ENCODE results near the gene ISG15.
A peak's percentile ranks its signal among the peaks of the same experiment; 100 is the strongest.

ISG15 gene

DNA sequence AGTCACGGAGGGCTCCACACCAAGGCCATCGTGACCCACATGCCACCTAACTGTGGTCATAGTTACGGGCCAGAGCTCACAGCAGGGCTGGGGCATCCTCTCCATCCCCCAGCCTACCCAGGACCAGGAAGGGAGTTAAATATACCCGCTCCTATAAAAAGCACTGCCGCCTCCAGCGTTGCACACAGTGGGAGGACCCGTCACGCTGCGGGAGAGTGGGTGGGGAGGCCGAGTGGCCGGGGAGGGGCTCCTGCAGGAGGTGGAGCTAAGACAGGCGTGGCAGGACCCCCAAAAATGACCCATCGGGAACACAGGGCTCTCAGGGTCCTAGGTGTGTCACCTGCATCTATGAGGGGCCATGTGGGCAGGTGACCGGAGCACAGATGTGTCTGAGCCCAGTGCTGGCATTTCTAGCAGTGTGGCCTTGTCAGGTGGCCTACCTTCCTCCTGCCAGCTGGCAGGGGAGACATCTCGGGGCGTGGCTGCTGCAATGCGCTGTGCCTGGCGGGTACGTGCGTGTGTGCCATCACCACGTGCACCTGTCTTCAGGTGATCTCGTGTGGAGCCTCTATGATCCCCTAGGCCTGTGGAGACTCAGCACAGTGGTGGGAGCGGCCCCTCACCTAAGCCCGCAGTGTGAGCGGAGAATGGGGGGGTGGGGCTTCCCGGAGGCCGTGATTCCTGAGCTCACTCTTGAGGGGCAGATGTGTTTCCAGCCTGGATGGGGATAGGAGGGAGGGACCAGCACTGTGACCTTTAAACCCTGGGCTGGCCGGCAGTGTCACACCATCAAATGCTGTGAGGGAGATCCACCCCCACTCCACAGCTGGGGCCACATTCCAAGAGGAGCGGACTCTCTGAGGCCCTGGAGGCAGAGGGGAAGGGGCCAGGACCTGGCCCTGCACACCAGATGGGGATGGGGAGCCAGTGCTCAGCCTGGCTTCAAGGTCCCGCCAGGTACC is 24.4 kb downstream of the ISG15 start:
- WGBS (ENCODE audit: extremely low coverage, insufficient coverage, insufficient read length), result no CpG with 5 or more reads among the region's 30 CpGs
- H4K12ac ChIP-seq (ENCODE audit: low read depth, low read length), result no peak overlapping the region
- peaks cover 40 to 44% of the 10 kb centered on the region in 2 experiments for H3K36me3 ChIP-seq (ENCODE audit: control insufficient read depth in 1 of 2, insufficient read depth in 2 of 2, low read length in 2 of 2)
- H3K27me3 ChIP-seq (ENCODE audit: insufficient read depth, low read length), result peaks cover 6% of the 10 kb centered on the region
- H2AFZ ChIP-seq (ENCODE audit: insufficient read depth, low read length, poor library complexity), result no peak overlapping the region
- H3K18ac ChIP-seq (ENCODE audit: low read length), result no peak overlapping the region
- H3K27ac ChIP-seq (ENCODE audit: low read depth, low read length), result no peak overlapping the region
- H3K4ac ChIP-seq (ENCODE audit: low read depth, low read length), result no peak overlapping the region
- no peak overlapping the region for H4K91ac ChIP-seq (ENCODE audit: low read depth, low read length)
- no peak overlapping the region for H3K4me2 ChIP-seq (ENCODE audit: low read length)
- H3K9ac ChIP-seq (ENCODE audit: low read length), result no peak overlapping the region
- no peak overlapping the region for H3K23ac ChIP-seq (ENCODE audit: low read length)
- H3K79me2 ChIP-seq (ENCODE audit: control insufficient read depth, insufficient read depth, low read length, poor library complexity), result peaks cover 2% of the 10 kb centered on the region
- H4K8ac ChIP-seq (ENCODE audit: low read depth, low read length), result no peak overlapping the region
- H2BK5ac ChIP-seq (ENCODE audit: low read depth, low read length, poor library complexity), result no peak overlapping the region
- H3K79me1 ChIP-seq (ENCODE audit: low read length), result peaks cover 2% of the 10 kb centered on the region
- H2BK12ac ChIP-seq (ENCODE audit: low read length), result no peak overlapping the region
- H3K4me1 ChIP-seq (ENCODE audit: control insufficient read depth in 1 of 2, insufficient read depth in 2 of 2, low read length in 2 of 2), result peaks cover 17 to 22% of the 10 kb centered on the region in 2 experiments
- no peak overlapping the region for H2AK5ac ChIP-seq (ENCODE audit: low read length)
- H3K4me3 ChIP-seq (ENCODE audit: low read depth, low read length), result no peak overlapping the region
- H2BK120ac ChIP-seq (ENCODE audit: insufficient read depth, low read length, poor library complexity), result no peak overlapping the region
- H3K14ac ChIP-seq (ENCODE audit: low read length), result no peak overlapping the region
- H3K9me3 ChIP-seq (ENCODE audit: insufficient read depth, low read depth, low read length), result peaks cover 2% of the 10 kb centered on the region
- no peak for DNase-seq

DNA sequence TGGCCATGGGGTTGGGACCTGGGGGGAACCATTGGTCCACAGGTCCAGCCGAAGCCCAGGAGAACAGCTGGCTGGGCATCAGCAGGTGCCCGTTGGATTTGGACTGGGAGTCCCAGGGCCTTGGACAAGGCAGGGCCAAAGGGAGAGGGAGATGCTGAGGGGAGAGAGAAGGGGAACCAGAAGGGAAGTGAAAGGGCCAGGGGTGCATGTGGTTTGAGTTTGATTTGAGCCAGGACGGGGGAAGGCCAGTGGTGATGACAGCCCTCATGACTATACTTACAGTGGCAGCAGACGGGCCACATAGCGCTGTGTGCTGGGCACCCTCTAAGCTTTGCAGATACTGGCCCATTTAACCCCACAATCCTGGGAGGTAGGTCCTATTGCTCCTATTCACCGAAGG is 25.4 kb downstream of the ISG15 start:
- H3K9me3 ChIP-seq (ENCODE audit: insufficient read depth, low read depth, low read length), result peaks cover 4% of the 10 kb centered on the region
- H3K9ac ChIP-seq (ENCODE audit: low read length), result no peak overlapping the region
- H3K4me3 ChIP-seq (ENCODE audit: low read depth, low read length), result peak overlapping the region; percentile 34
- H3K27ac ChIP-seq (ENCODE audit: low read depth, low read length), result no peak overlapping the region
- H3K18ac ChIP-seq (ENCODE audit: low read length), result no peak overlapping the region
- no peak overlapping the region for H2BK120ac ChIP-seq (ENCODE audit: insufficient read depth, low read length, poor library complexity)
- peaks cover 16 to 22% of the 10 kb centered on the region in 2 experiments for H3K4me1 ChIP-seq (ENCODE audit: control insufficient read depth in 1 of 2, insufficient read depth in 2 of 2, low read length in 2 of 2)
- DNase-seq, result no peak
- H3K4me2 ChIP-seq (ENCODE audit: low read length), result no peak overlapping the region
- no CpG with 5 or more reads among the region's 6 CpGs for WGBS (ENCODE audit: extremely low coverage, insufficient coverage, insufficient read length)
- H4K91ac ChIP-seq (ENCODE audit: low read depth, low read length), result no peak overlapping the region
- H3K14ac ChIP-seq (ENCODE audit: low read length), result no peak overlapping the region
- H2BK12ac ChIP-seq (ENCODE audit: low read length), result no peak overlapping the region
- H4K12ac ChIP-seq (ENCODE audit: low read depth, low read length), result no peak overlapping the region
- no peak overlapping the region for H3K23ac ChIP-seq (ENCODE audit: low read length)
- H3K36me3 ChIP-seq (ENCODE audit: control insufficient read depth in 1 of 2, insufficient read depth in 2 of 2, low read length in 2 of 2), result peaks cover 50 to 55% of the 10 kb centered on the region in 2 experiments
- H2AK5ac ChIP-seq (ENCODE audit: low read length), result no peak overlapping the region
- no peak overlapping the region for H3K4ac ChIP-seq (ENCODE audit: low read depth, low read length)
- peaks cover 2% of the 10 kb centered on the region for H3K79me1 ChIP-seq (ENCODE audit: low read length)
- no peak overlapping the region for H2AFZ ChIP-seq (ENCODE audit: insufficient read depth, low read length, poor library complexity)
- H3K27me3 ChIP-seq (ENCODE audit: insufficient read depth, low read length), result peaks cover 6% of the 10 kb centered on the region
- no peak overlapping the region for H2BK5ac ChIP-seq (ENCODE audit: low read depth, low read length, poor library complexity)
- no peak overlapping the region for H4K8ac ChIP-seq (ENCODE audit: low read depth, low read length)
- H3K79me2 ChIP-seq (ENCODE audit: control insufficient read depth, insufficient read depth, low read length, poor library complexity), result peaks cover 2% of the 10 kb centered on the region

DNA sequence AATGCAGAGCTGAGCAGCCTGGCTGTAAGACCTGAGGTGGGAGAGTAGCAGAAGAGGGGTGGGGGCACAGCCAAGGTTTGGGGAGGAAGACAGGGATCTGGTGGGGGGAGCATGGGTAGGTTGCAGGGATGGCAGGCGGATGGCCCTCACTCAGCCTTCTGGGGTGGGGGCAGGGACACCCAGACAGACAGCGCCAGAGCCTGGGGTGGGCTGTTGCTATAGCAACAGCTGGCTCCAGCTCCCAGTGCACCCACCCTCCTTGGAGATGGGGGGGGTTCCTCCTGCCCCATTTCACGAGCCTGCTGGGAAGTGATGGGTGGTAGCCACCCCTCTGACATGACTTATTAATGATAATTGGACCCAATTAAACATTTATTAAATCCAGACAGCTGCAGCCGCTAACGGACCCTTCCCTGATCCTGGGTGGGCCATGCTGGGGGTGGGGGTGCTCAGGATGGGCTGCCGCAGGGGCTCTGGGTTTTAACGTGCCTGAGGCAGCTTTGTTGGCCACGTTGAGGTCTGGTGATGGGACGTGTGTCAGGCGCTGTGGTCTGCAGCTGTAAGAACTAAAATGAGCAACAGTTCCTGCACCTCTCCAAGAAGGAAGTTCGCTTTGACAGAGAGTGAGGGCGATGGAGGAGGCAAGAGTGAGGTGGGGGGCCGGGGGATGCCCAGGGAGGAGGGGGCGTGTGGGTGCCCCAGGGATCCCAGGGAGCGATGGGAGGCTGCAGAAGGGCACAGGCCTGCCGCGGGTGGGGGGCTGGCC is 26.0 kb downstream of the ISG15 start:
- Histone ChIP-seq H3K27ac (ENCODE audit: low read depth, low read length) (no peak overlapping the region), H4K91ac (ENCODE audit: low read depth, low read length) (no peak overlapping the region), H2AK5ac (ENCODE audit: low read length) (no peak overlapping the region), H3K36me3 (ENCODE audit: control insufficient read depth in 1 of 2, insufficient read depth in 2 of 2, low read length in 2 of 2) (peaks cover 57 to 60% of the 10 kb centered on the region in 2 experiments), H2BK12ac (ENCODE audit: low read length) (no peak overlapping the region), H3K27me3 (ENCODE audit: insufficient read depth, low read length) (peaks cover 1% of the 10 kb centered on the region), H2BK120ac (ENCODE audit: insufficient read depth, low read length, poor library complexity) (no peak overlapping the region), H3K4me3 (ENCODE audit: low read depth, low read length) (no peak overlapping the region), H4K12ac (ENCODE audit: low read depth, low read length) (no peak overlapping the region), H3K4ac (ENCODE audit: low read depth, low read length) (no peak overlapping the region), H3K9ac (ENCODE audit: low read length) (no peak overlapping the region), H2AFZ (ENCODE audit: insufficient read depth, low read length, poor library complexity) (no peak overlapping the region), H3K4me1 (ENCODE audit: control insufficient read depth in 1 of 2, insufficient read depth in 2 of 2, low read length in 2 of 2) (peaks cover 11 to 16% of the 10 kb centered on the region in 2 experiments), H3K4me2 (ENCODE audit: low read length) (no peak overlapping the region), H3K9me3 (ENCODE audit: insufficient read depth, low read depth, low read length) (peaks cover 4% of the 10 kb centered on the region), H3K14ac (ENCODE audit: low read length) (no peak overlapping the region), H3K18ac (ENCODE audit: low read length) (no peak overlapping the region), H4K8ac (ENCODE audit: low read depth, low read length) (no peak overlapping the region), H3K23ac (ENCODE audit: low read length) (no peak overlapping the region), H3K79me2 (ENCODE audit: control insufficient read depth, insufficient read depth, low read length, poor library complexity) (no peaks in the 10 kb centered on the region), H3K79me1 (ENCODE audit: low read length) (no peaks in the 10 kb centered on the region), H2BK5ac (ENCODE audit: low read depth, low read length, poor library complexity) (no peak overlapping the region)
- no CpG with 5 or more reads among the region's 17 CpGs for WGBS (ENCODE audit: extremely low coverage, insufficient coverage, insufficient read length)
- no peak for DNase-seq

DNA sequence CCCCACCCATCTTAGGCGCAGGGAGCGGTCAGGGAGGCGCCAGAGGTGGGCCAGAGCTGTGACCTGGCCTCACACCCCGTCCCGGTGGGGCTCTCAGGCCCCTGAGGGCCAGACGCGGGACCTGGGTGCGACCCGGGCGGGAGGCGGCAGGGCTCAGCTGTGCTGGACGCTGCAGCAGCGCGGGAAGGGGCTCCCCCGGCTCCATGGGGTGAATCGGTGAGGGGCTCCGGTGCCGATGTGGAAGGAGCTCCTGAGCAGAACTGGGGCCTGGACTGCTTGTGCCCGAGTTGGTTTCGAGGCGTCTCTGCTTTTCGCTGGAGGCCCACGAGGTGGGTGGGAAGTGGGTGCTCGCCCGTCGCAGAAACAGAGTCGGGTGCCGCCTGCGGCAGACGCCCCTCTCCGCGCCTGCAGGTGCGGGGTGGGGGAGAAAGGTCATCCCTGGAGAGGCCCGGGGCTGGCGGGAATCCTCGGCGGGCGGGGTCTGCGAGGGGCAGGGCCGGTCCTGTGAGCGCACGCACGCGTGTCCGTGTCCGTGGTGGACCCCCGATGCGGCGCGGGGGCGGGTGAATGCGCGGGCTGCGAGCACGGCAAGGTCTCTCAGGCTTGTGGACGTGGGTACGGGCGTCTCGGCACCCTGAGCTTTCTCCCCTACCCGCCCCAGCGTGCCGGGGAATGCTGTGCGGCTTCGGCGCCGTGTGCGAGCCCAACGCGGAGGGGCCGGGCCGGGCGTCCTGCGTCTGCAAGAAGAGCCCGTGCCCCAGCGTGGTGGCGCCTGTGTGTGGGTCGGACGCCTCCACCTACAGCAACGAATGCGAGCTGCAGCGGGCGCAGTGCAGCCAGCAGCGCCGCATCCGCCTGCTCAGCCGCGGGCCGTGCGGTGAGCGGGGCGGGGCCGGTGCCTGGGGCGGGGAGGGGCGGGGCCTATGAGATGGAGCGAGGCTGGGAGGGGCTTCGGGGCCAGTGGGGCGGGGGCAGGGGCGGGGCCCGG is 27.0 kb downstream of the ISG15 start:
- Histone ChIP-seq H3K4me3 (ENCODE audit: low read depth, low read length) (peak overlapping the region; percentile 60), H3K79me2 (ENCODE audit: control insufficient read depth, insufficient read depth, low read length, poor library complexity) (no peaks in the 10 kb centered on the region)

More for the DNA sequence above, 27.0 kb downstream of the ISG15 start:
- Histone ChIP-seq H2AK5ac (ENCODE audit: low read length) (no peak overlapping the region), H4K8ac (ENCODE audit: low read depth, low read length) (no peak overlapping the region), H2BK12ac (ENCODE audit: low read length) (no peak overlapping the region), H4K12ac (ENCODE audit: low read depth, low read length) (peak overlapping the region; percentile 31), H3K27ac (ENCODE audit: low read depth, low read length) (no peak overlapping the region), H2BK120ac (ENCODE audit: insufficient read depth, low read length, poor library complexity) (no peak overlapping the region), H3K4me2 (ENCODE audit: low read length) (peak overlapping the region; percentile 69), H3K9me3 (ENCODE audit: insufficient read depth, low read depth, low read length) (peaks cover 4% of the 10 kb centered on the region), H3K27me3 (ENCODE audit: insufficient read depth, low read length) (no peaks in the 10 kb centered on the region), H3K14ac (ENCODE audit: low read length) (peak overlapping the region; percentile 35), H4K91ac (ENCODE audit: low read depth, low read length) (no peak overlapping the region), H3K36me3 (ENCODE audit: control insufficient read depth in 1 of 2, insufficient read depth in 2 of 2, low read length in 2 of 2) (peaks cover 64 to 67% of the 10 kb centered on the region in 2 experiments), H2AFZ (ENCODE audit: insufficient read depth, low read length, poor library complexity) (no peak overlapping the region), H3K23ac (ENCODE audit: low read length) (no peak overlapping the region), H3K4ac (ENCODE audit: low read depth, low read length) (no peak overlapping the region), H2BK5ac (ENCODE audit: low read depth, low read length, poor library complexity) (no peak overlapping the region), H3K4me1 (ENCODE audit: control insufficient read depth in 1 of 2, insufficient read depth in 2 of 2, low read length in 2 of 2) (peaks cover 11 to 14% of the 10 kb centered on the region in 2 experiments), H3K9ac (ENCODE audit: low read length) (no peak overlapping the region), H3K79me1 (ENCODE audit: low read length) (no peaks in the 10 kb centered on the region), H3K18ac (ENCODE audit: low read length) (peak overlapping the region; percentile 43)
- DNase-seq, result peak; percentile 90 to 92
- WGBS (ENCODE audit: extremely low coverage, insufficient coverage, insufficient read length), result no CpG with 5 or more reads among the region's 99 CpGs
